ENCODE results near the gene MXRA5. TPM values are rescaled to one million over a fixed set of nuclear protein-coding genes. Genes with fewer than 3 reads are reported as not detected.

Gene MXRA5
- total and polyA plus RNA-seq, 2 of the 8 experiments (the other 6 are each of a cell fraction or from before 2014, with no cell fraction given): 0.56 to 1.7 TPM

- no peak for TF ChIP-seq CHD7 (IDR thresholded peaks at IDR 0.05; ENCODE audit: insufficient replicate concordance, low read length)
- TF ChIP-seq CBX8 (IDR thresholded peaks at IDR 0.05; ENCODE audit: borderline replicate concordance, low read depth, low read length): no peak
- TF ChIP-seq TCF12 (IDR thresholded peaks at IDR 0.05; ENCODE audit: low read depth, low read length): no peak
- TF ChIP-seq TBP (IDR thresholded peaks at IDR 0.05; ENCODE audit: low read depth, low read length): no peak
- no peak for TF ChIP-seq NRF1 (IDR thresholded peaks at IDR 0.05; ENCODE audit: low read depth, low read length)
- no peak for TF ChIP-seq EGR1 (IDR thresholded peaks at IDR 0.05; ENCODE audit: borderline replicate concordance, low read depth, low read length)
- no peak for TF ChIP-seq CTBP2 (IDR thresholded peaks at IDR 0.05; ENCODE audit: borderline replicate concordance, insufficient read depth, insufficient read length, low read length)
- no peak for TF ChIP-seq SP4 (IDR thresholded peaks at IDR 0.05; ENCODE audit: low read length)
Measured at GRCh38 chrX:3393581-3394111, 47.2 kb upstream of the MXRA5 start (continued).
